ENCODE data around the gene RGPD6.
"Not testable (repeated sequence)": the region's sequence is repeated elsewhere in the genome, so short reads cannot be mapped to it uniquely, and the experiment has no call there.

Gene RGPD6

GRCh38 chr2:110480084-110480483 lies 96.9 kb downstream of the RGPD6 start:
- not testable (repeated sequence) for DNase-seq

DNA sequence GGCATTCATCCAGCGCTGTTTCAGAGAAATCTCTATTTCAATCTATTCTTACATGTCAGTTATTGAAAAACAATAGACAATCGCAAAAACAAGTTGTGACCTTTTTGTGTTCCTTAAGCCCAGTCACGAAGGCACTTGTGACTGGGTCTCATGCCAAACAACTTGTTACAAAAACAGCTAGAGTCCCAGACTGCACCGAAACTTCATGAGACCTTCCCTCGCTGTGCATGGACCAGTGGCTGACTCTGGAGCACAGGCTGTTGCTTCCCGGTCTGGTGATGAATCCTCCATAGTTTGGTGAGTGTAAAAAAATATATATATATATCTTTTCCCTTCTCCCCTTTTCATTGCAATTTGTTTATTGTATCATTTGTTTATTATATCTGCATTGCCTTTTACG lies 99.7 kb downstream of the RGPD6 start:
- DNase-seq: not testable (repeated sequence)

DNA sequence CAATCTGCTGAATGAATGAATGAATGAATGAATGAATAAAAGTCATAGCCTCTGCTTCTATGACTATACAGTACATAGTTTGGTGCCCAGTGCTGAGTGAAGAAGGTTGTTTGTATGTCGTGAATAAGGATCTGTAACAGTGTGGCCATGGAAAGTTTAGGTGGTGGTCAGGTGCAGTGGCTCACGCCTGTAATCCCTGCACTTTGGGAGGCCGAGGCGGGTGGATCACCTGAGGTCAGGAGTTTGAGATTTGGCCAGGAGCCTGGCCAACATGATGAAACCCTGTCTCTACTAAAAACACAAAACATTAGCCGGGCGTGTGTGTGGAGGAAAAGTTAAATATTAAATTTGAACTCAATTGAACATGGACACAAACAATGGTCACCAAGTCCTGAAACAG lies 100.1 kb downstream of the RGPD6 start:
- DNase-seq: not testable (repeated sequence)

DNA sequence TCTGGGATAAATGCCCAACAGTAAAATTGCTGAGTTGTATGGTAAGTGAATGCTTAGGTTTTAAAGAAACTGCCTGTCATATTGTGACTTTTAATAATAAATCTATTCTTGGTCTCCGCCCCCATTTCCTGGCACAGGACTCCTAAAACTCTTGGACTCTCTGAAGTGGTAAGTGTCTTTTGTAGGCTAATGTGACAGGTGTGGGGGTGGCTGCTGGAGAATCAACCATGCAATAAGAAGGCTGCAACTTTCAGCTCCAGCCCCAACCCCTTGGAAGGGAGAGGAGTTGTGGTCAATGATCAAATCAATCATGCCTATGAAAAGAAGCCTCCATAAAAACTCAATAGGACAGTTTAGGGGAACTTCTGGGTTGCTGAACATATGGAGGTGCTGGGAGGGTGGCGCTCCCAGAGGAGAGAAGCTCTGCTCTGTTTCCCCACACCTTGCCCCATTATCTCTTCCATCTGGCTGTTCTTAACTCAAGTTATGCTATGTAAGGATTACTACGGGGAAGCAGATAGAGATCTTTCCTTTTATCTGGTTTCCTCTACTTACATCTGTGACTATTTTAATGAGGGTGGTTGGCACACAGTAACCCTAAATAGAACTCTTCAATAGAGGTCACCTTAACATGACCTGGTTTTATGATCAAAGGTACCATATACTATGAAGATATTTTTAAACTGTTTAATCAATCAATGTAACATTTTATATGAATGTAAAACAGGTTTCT lies 101.2 kb downstream of the RGPD6 start:
- not testable (repeated sequence) for DNase-seq

- DNase-seq: not testable (repeated sequence)
Measured at GRCh38 chr2:110474898-110475297, 102.1 kb downstream of the RGPD6 start.

DNA sequence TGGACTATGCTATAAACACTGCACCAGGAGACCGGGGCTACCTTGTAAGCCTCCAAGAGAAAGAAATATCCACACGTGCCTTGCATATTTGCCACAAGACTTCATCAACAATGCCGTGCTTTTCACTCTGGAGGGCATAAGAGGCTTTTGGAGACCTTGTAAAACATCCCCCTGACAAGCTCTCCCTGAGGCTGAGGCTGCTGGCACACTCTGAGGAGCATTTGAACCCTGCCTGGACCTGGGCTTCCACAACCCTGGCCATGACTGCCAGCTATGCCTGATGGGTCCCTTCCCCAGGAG lies 104.0 kb downstream of the RGPD6 start:
- DNase-seq: not testable (repeated sequence)

DNA sequence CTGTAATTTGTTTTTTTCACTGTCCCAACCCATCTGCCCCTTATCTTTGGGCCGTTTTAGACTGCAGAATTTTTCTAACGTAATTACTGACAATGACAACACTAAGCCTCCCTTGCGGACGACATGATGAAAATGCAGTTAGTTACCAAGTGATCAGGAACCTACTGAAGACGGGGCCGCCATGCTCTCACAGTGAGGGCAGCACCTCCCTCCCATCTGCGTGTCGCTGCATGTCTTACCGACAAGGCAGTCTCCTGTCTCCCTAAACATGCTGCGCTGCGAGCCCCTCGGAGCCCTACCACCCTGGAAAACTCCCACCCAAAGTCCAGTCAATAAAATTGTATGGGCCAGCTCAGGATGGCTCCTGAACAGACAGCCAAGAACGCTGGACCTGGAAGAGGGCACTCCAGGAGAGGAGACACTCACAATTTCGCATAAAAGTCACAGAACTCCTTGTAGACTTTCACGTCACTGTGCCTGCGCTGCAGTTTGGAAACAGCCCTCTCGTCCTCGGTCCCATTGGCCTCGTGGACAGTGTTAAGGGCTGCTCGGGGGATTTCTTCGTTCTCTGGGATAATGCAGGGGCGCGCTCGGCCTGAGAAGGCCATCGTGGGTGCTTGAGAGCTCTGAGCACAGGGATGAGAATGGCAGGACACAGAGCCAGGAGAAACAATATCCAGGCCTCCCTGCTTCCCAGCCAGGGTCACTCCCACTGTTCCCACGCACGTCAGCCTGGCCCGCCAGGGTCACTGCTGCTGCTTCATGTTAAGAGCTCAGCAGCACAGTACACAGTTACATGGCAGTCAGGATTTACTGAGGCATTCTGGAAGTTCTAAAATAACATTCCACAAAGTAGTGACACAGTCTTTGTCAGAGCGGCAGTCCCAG lies 104.6 kb downstream of the RGPD6 start, which contains the start of gene LIMS4:
LIMS4 (minus strand) TSS at position 646 of the 888 bp plus-strand sequence; CDS start at position 608, 38 bp downstream.
- DNase-seq: not testable (repeated sequence)

- DNase-seq: not testable (repeated sequence)
Measured at GRCh38 chr2:110468921-110469320, 108.1 kb downstream of the RGPD6 start.

GRCh38 chr2:110465312-110465711 lies 111.7 kb downstream of the RGPD6 start:
- DNase-seq: not testable (repeated sequence)

All from activated gamma-delta T cell treated with Interleukin-2 at 50 U/mL for 16 hours (primary cell).